Transverse colon (tissue), 3 donors: ENCODE measurements around the gene FA2H.

ENCODE experiments used
- POLR2A ChIP-seq: fragments of 450-650 bp; IDR thresholded peaks from one replicate; pipeline ENCODE4 v1.6.1; 2016; ENCODE audit warnings: antibody characterized with exemption, mild to moderate bottlenecking, moderate library complexity
- TF ChIP-seq, protein P1 (sequence below), 5 experiments: fragments of 200-600 bp in 3 of 5; fragments of 450-650 bp in 2 of 5; sonication (generic) in 3 of 5; IDR thresholded peaks; 1 replicate in 2 of 5; 2 replicates in 3 of 5; pipeline ENCODE4 v1.5.1; 2016 to 2017; ENCODE audit warnings: antibody characterized with exemption in 5 of 5, inconsistent platforms in 3 of 5, mild to moderate bottlenecking in 2 of 5, moderate library complexity in 1 of 5

GRCh38 chr16:74788108-74788507, 13.5 kb upstream of the FA2H start:
- TF ChIP-seq, protein P1, sequence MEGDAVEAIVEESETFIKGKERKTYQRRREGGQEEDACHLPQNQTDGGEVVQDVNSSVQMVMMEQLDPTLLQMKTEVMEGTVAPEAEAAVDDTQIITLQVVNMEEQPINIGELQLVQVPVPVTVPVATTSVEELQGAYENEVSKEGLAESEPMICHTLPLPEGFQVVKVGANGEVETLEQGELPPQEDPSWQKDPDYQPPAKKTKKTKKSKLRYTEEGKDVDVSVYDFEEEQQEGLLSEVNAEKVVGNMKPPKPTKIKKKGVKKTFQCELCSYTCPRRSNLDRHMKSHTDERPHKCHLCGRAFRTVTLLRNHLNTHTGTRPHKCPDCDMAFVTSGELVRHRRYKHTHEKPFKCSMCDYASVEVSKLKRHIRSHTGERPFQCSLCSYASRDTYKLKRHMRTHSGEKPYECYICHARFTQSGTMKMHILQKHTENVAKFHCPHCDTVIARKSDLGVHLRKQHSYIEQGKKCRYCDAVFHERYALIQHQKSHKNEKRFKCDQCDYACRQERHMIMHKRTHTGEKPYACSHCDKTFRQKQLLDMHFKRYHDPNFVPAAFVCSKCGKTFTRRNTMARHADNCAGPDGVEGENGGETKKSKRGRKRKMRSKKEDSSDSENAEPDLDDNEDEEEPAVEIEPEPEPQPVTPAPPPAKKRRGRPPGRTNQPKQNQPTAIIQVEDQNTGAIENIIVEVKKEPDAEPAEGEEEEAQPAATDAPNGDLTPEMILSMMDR (IDR thresholded peaks at IDR 0.05): no peak
- TF ChIP-seq POLR2A: no peak
